DMS 273 (cell line): ENCODE measurements around the gene DNAI1.
A peak's percentile ranks its signal among the peaks of the same experiment; 100 is the strongest.

Experiments used
- DNase-seq: peaks from one replicate; lab custom pipeline; 2025; ENCODE audit not compliant: unreplicated experiment; lab: John Stamatoyannopoulos, UW

The DNAI1 gene

GRCh38 chr9:34490360-34490759 lies 31.8 kb downstream of the DNAI1 start:
- no peak for DNase-seq

GRCh38 chr9:34490760-34491159 lies 32.2 kb downstream of the DNAI1 start:
- DNase-seq = no peak

DNA sequence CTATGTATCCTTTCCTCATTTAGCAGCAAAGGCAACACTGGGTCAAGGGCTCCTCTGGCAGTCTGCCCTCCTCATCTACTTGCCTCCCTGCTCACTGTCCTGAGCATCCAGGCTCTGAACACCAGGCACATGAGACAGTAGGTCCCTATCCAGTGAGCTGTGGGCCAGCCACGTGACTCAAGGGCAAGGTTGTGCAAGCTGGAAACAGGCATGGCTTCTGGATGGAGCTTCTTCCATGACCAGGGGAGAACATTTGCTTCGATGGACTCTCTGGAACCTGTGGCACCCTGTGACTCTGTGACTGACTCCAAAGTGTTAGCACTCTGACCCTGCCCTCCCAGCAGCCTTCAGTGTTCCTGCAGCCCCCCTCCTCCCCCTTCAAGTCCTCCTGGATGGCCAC lies 33.0 kb downstream of the DNAI1 start:
- DNase-seq = no peak

GRCh38 chr9:34492051-34492450 lies 33.4 kb downstream of the DNAI1 start:
- peak; percentile 32 for DNase-seq

DNA sequence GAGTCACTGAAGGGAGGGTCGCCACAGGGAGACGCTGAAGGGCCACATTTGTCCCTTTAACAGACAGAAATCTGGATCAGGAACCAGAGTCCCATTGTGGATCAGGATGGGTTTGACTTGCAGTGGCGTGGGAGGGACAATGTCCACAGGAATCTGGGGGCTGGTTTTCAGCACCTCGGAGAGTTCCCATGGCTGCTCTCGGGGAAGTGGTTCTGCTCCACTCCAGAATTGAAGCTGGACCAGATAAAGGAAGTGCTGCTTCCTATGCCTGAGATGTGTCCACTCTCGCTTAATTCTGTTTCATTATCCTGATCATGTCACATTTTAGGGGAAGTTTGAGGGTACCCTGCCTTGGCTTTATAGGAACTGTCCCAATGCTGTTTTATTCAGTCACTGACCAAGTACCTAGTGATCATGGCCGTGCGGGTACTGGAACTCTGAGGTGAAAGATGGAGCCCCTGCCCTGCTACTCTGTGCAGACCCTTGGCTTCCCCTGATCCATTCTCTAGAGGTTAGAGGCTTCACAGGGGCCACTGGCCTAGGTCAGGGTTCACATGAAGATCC lies 35.4 kb downstream of the DNAI1 start:
- peak; percentile 57 for DNase-seq

- DNase-seq = no peak
Observed at GRCh38 chr9:34496149-34496712, 37.6 kb downstream of the DNAI1 start.

DNA sequence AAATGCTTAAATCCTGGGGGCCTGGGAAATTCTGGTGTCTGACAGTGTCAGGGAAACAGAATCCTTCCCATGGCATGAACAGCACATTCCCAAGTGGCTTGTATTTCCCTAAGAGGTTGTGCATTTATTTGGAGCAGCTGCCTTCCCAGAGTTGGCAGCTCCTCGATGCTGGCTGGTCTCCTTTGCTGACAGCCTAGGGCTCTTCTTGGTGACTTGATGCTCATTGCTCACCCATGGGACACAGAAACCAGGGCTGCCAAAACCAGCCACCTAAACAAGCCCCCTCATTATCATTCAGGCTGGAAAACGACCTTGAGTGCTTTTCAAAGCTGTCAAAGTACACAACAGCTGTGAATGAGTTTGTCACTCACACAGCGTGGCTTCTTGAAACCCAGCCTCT lies 39.9 kb downstream of the DNAI1 start:
- peak; percentile 67 for DNase-seq

DNA sequence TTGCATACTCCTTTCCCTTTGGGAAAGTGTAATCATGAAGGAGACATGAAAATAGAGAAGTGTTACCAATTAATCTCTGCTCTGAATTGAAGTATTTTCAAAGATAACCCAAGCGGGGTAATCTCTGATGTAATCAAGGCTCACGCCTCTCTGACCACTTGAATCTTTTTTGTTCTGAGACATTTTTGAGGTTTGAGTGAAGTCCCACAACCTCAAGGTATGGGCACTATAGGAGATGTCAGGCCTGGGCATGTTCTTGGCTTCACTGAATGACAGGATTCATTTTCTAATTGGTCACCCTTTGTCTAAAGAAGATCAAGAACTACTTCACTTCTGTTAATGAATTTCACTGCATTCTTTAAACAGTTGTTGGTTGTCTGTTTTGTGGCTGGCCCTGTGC lies 40.5 kb downstream of the DNAI1 start:
- DNase-seq = no peak

- DNase-seq = peak; percentile 83
Observed at GRCh38 chr9:34500623-34501267, 42.1 kb downstream of the DNAI1 start.

GRCh38 chr9:34501372-34501771 lies 42.8 kb downstream of the DNAI1 start:
- DNase-seq = no peak

DNA sequence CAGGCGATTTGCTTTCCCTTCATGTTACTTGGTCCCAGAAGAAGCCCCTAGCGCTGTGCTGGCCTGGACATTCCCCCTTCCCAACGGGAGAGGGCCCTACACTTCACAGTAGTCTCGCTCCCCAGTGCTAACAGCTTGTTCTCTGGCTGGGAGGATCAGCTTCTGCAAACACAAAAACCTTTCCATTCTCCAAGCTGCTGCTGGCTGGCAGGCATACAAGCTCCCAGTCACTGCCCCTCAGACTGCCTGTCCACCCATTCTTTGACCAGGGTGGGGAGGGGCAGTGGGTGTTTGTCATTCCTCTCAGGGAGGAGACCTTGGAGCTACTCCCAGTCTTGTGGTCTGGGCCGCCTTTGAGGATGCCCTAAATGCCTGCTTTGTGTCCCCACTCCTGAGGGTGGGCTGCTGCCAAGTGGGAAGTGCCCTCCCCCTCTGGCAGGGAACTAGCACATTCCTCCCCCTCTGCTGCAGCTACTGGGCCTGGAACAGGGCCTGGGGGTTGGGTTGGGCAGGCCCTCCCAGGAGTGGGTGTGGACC lies 43.4 kb downstream of the DNAI1 start:
- DNase-seq = peak; percentile 61

GRCh38 chr9:34502471-34502870 lies 43.9 kb downstream of the DNAI1 start:
- DNase-seq = no peak

GRCh38 chr9:34502891-34503290 lies 44.3 kb downstream of the DNAI1 start:
- DNase-seq = no peak

DNA sequence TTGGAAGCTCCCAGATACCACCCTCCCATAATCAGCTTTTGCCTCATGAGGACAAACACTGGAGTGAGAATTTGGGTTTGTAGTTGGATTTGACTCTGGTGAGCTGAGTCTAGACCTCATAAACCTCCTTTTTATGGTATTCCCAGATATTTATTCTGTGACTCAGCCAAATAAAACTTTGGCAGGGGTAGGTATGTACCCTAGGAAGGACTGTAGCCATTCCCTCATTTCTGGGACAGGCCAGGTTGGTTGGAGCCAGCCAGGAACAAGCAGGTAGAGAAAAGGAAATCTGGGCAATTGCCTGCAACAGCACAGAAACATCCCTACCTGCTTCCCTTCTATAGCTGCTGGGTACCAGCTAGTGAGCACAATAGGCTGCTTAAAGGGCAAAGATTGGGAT lies 44.8 kb downstream of the DNAI1 start:
- DNase-seq = no peak

- DNase-seq = peak; percentile 27
Observed at GRCh38 chr9:34505370-34506120, 46.9 kb downstream of the DNAI1 start.

GRCh38 chr9:34506623-34507022 lies 48.0 kb downstream of the DNAI1 start:
- DNase-seq = no peak

- DNase-seq = no peak
Observed at GRCh38 chr9:34507556-34507955, 49.0 kb downstream of the DNAI1 start.

GRCh38 chr9:34507966-34508365 lies 49.4 kb downstream of the DNAI1 start:
- DNase-seq = no peak

- DNase-seq = no peak
Observed at GRCh38 chr9:34508463-34508862, 49.9 kb downstream of the DNAI1 start.

- DNase-seq = no peak
Observed at GRCh38 chr9:34508951-34509350, 50.3 kb downstream of the DNAI1 start.

GRCh38 chr9:34510497-34511468 lies 52.2 kb downstream of the DNAI1 start:
- peak; percentile 63 for DNase-seq
